ENCODE results near the gene PHF19. TPM values are rescaled to one million over a fixed set of nuclear protein-coding genes. Genes with fewer than 3 reads are reported as not detected.

The PHF19 gene
- total and polyA plus RNA-seq, 11 donors, result 9.6 to 28.0 (median 12.5) TPM

- Histone ChIP-seq H3K9me3 (peaks cover 0 to 6% (median 0%) of the 10 kb centered on the region in 12 donors), H3K4me1 (peaks cover 0 to 41% (median 26%) of the 10 kb centered on the region in 12 donors), H3K4me3 (no peak overlapping the region), H3K36me3 (peaks cover 0 to 61% (median 0%) of the 10 kb centered on the region in 9 donors), H3K27ac (peak overlapping the region in 4 of 12 donors; percentile 8 to 56 (median 34)), H3K27me3 (no peaks in the 10 kb centered on the region)
- TF ChIP-seq, protein P1, sequence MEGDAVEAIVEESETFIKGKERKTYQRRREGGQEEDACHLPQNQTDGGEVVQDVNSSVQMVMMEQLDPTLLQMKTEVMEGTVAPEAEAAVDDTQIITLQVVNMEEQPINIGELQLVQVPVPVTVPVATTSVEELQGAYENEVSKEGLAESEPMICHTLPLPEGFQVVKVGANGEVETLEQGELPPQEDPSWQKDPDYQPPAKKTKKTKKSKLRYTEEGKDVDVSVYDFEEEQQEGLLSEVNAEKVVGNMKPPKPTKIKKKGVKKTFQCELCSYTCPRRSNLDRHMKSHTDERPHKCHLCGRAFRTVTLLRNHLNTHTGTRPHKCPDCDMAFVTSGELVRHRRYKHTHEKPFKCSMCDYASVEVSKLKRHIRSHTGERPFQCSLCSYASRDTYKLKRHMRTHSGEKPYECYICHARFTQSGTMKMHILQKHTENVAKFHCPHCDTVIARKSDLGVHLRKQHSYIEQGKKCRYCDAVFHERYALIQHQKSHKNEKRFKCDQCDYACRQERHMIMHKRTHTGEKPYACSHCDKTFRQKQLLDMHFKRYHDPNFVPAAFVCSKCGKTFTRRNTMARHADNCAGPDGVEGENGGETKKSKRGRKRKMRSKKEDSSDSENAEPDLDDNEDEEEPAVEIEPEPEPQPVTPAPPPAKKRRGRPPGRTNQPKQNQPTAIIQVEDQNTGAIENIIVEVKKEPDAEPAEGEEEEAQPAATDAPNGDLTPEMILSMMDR (IDR thresholded peaks at IDR 0.05), result no peak
- no peak for TF ChIP-seq POLR2A (IDR thresholded peaks at IDR 0.05)
- 77 to 83% (median 80%) methylated on average over 5 of the region's 5 CpGs for WGBS, 4 donors
- DNase-seq (no peak), ATAC-seq (no peak)
- intact Hi-C loops (cut with DNase I), result no loop called here
These were observed 39.0 kb upstream of the PHF19 start for GRCh38 chr9:120915854-120916470.

- Histone ChIP-seq H3K4me3 (no peak overlapping the region), H3K27me3 (no peaks in the 10 kb centered on the region), H3K36me3 (peaks cover 0 to 68% (median 0%) of the 10 kb centered on the region in 9 donors), H3K27ac (no peak overlapping the region), H3K9me3 (peaks cover 0 to 6% (median 0%) of the 10 kb centered on the region in 12 donors), H3K4me1 (peaks cover 0 to 38% (median 18%) of the 10 kb centered on the region in 12 donors)
- DNase-seq (no peak), ATAC-seq (no peak)
- 91 to 95% (median 93%) methylated on average over 6 of the region's 6 CpGs for WGBS, 4 donors
- TF ChIP-seq POLR2A (IDR thresholded peaks at IDR 0.05), result no peak
- TF ChIP-seq, protein P1 (IDR thresholded peaks at IDR 0.05), result no peak
- intact Hi-C loops (cut with DNase I), result no loop called here
These were observed 38.0 kb upstream of the PHF19 start for GRCh38 chr9:120914953-120915352.

- DNase-seq, result peak in 2 of 5 donors; percentile 57 to 58
- WGBS, 4 donors, result 29 to 79% (median 58%) methylated on average over 3 of the region's 3 CpGs
- Histone ChIP-seq H3K4me3 (no peak overlapping the region), H3K36me3 (peaks cover 0 to 69% (median 0%) of the 10 kb centered on the region in 9 donors), H3K27me3 (no peaks in the 10 kb centered on the region), H3K9me3 (peaks cover 0 to 6% (median 0%) of the 10 kb centered on the region in 12 donors), H3K27ac (no peak overlapping the region), H3K4me1 (peaks cover 0 to 38% (median 13%) of the 10 kb centered on the region in 12 donors)
- TF ChIP-seq, protein P1 (IDR thresholded peaks at IDR 0.05), result no peak
- TF ChIP-seq POLR2A (IDR thresholded peaks at IDR 0.05), result no peak
- ATAC-seq, result peak; percentile 59 to 86 (median 78)
- intact Hi-C loops (cut with DNase I), result no loop called here
These were observed 37.4 kb upstream of the PHF19 start for GRCh38 chr9:120914396-120914795.

- Histone ChIP-seq H3K4me1 (peaks cover 0 to 32% (median 7%) of the 10 kb centered on the region in 12 donors), H3K27me3 (no peaks in the 10 kb centered on the region), H3K4me3 (no peak overlapping the region), H3K27ac (no peak overlapping the region), H3K36me3 (peaks cover 0 to 71% (median 0%) of the 10 kb centered on the region in 9 donors), H3K9me3 (peaks cover 0 to 6% (median 0%) of the 10 kb centered on the region in 12 donors)
- TF ChIP-seq, protein P1 (IDR thresholded peaks at IDR 0.05), result no peak
- TF ChIP-seq POLR2A (IDR thresholded peaks at IDR 0.05), result no peak
- intact Hi-C loops (cut with DNase I), result no loop called here
- ATAC-seq (no peak), DNase-seq (no peak)
- WGBS, 4 donors, result 81 to 90% (median 88%) methylated on average over 4 of the region's 4 CpGs
These were observed 36.8 kb upstream of the PHF19 start for GRCh38 chr9:120913647-120914264.
